Liver (tissue), 9 donors: ENCODE data around the gene RCE1. TPM values are rescaled to one million over a fixed set of nuclear protein-coding genes. Genes with fewer than 3 reads are reported as not detected.

Experiments used
- DNase-seq: peaks from one replicate; pipeline ENCODE4 v3.0.0-alpha.2; 2017; ENCODE audit warnings: low spot score
- H3K27ac ChIP-seq, 2 donors: one replicate each; pipeline ENCODE4 v1.7.0; 2013; ENCODE audit warnings: inconsistent platforms in 2 of 2, low read length in 2 of 2, control low read depth in 1 of 2, low read depth in 1 of 2, mild to moderate bottlenecking in 1 of 2
- H3K27me3 ChIP-seq, 4 donors: one replicate each; pipeline versions ENCODE4 v1.6.1 to v1.7.0; 2013; ENCODE audit warnings: low read length in 3 of 4, inconsistent platforms in 1 of 4, mild to moderate bottlenecking in 1 of 4, moderate library complexity in 1 of 4; ENCODE audit not compliant: control insufficient read depth in 4 of 4, insufficient read depth in 4 of 4
- H3K36me3 ChIP-seq, 4 donors: one replicate each; pipeline versions ENCODE4 v1.6.1 to v1.7.0; 2013; ENCODE audit warnings: low read length in 3 of 4, mild to moderate bottlenecking in 3 of 4, low read depth in 1 of 4, moderate library complexity in 1 of 4; ENCODE audit not compliant: control insufficient read depth in 4 of 4, insufficient read depth in 3 of 4
- H3K4me1 ChIP-seq, 4 donors: one replicate each; pipeline versions ENCODE4 v1.6.1 to v1.7.0; 2013; ENCODE audit warnings: low read length in 3 of 4, mild to moderate bottlenecking in 3 of 4, moderate library complexity in 1 of 4; ENCODE audit not compliant: control insufficient read depth in 4 of 4, insufficient read depth in 4 of 4
- H3K4me3 ChIP-seq, 3 donors: one replicate each; pipeline versions ENCODE4 v1.6.1 to v1.7.0; 2013; ENCODE audit warnings: low read length in 3 of 3, control low read depth in 1 of 3, low read depth in 1 of 3, mild to moderate bottlenecking in 1 of 3
- H3K9ac ChIP-seq, 2 donors: one replicate each; pipeline ENCODE4 v1.7.0; 2013; ENCODE audit warnings: low read length in 2 of 2, mild to moderate bottlenecking in 2 of 2, moderate library complexity in 2 of 2, control low read depth in 1 of 2, low read depth in 1 of 2
- H3K9me3 ChIP-seq, 4 donors: one replicate each; pipeline versions ENCODE4 v1.6.1 to v1.7.0; 2013; ENCODE audit warnings: low read length in 3 of 4; ENCODE audit not compliant: control insufficient read depth in 4 of 4
- ATF3 ChIP-seq: IDR thresholded peaks from 2 replicates; pipeline ENCODE4 v1.6.1; 2016; ENCODE audit warnings: antibody characterized with exemption
- EGR1 ChIP-seq, 2 donors: IDR thresholded peaks; 2 replicates each; pipeline ENCODE4 v1.6.1; 2016 to 2018; ENCODE audit warnings: antibody characterized with exemption in 2 of 2, low read depth in 2 of 2
- FOXA1 ChIP-seq: IDR thresholded peaks from 2 replicates; pipeline ENCODE4 v1.6.1; 2016; ENCODE audit warnings: antibody characterized with exemption
- GABPA ChIP-seq, 2 donors: IDR thresholded peaks in 1 of 2; conservative IDR thresholded peaks in 1 of 2; 2 replicates each; pipeline ENCODE4 v1.6.1; 2016; ENCODE audit warnings: antibody characterized with exemption in 2 of 2, mild to moderate bottlenecking in 1 of 2, moderate library complexity in 1 of 2
- HNF4A ChIP-seq, 2 donors: conservative IDR thresholded peaks; 2 replicates each; pipeline ENCODE4 v1.6.1; 2016; ENCODE audit warnings: antibody characterized with exemption in 2 of 2, mild to moderate bottlenecking in 2 of 2
- HNF4G ChIP-seq: IDR thresholded peaks from 2 replicates; pipeline ENCODE4 v1.6.1; 2016; ENCODE audit warnings: antibody characterized with exemption
- JUND ChIP-seq, 2 donors: IDR thresholded peaks; 2 replicates each; pipeline ENCODE4 v1.6.1; 2016; ENCODE audit warnings: antibody characterized with exemption in 2 of 2
- RAD21 ChIP-seq, 2 donors: IDR thresholded peaks; 2 replicates each; pipeline ENCODE4 v1.6.1; 2016; ENCODE audit warnings: antibody characterized with exemption in 2 of 2, mild to moderate bottlenecking in 2 of 2
- RXRA ChIP-seq, 2 donors: IDR thresholded peaks; 2 replicates each; pipeline ENCODE4 v1.6.1; 2017 to 2018; ENCODE audit warnings: antibody characterized with exemption in 2 of 2, mild to moderate bottlenecking in 1 of 2
- SP1 ChIP-seq: IDR thresholded peaks from 2 replicates; pipeline ENCODE4 v1.6.1; 2018; ENCODE audit warnings: antibody characterized with exemption, mild to moderate bottlenecking
- TAF1 ChIP-seq: conservative IDR thresholded peaks from 2 replicates; pipeline ENCODE4 v1.6.1; 2016; ENCODE audit warnings: antibody characterized with exemption, mild to moderate bottlenecking
- YY1 ChIP-seq: IDR thresholded peaks from 2 replicates; pipeline ENCODE4 v1.6.1; 2016; ENCODE audit warnings: antibody characterized with exemption, mild to moderate bottlenecking
- ZBTB33 ChIP-seq: IDR thresholded peaks from 2 replicates; pipeline ENCODE4 v1.6.1; 2016; ENCODE audit warnings: antibody characterized with exemption
- WGBS: extraction: QIAGEN DNeasy Blood & Tissue Kit; methylation state at CpG from one replicate; pipeline ENCODE4 v1.1.7; 2013; 5-methylcytosine and 5-hydroxymethylcytosine counted together
- polyA plus RNA-seq, 2 donors: library from polyadenylated mRNA; stranded (reverse) in 1 of 2; unstranded in 1 of 2; fragments of 200-250 nt in 1 of 2; fragments of >200 nt in 1 of 2; fragmentation: Nextera tagmentation in 1 of 2; extraction: Ambion mirVana in 1 of 2; gene quantifications; one replicate each; pipeline versions ENCODE4 v1.2.1 to v1.2.3, GENCODE V29; 2013 to 2015
- total RNA-seq, 2 donors: library from RNA; depleted of rRNA; stranded (reverse); fragments of >200 nt; gene quantifications; one replicate each; pipeline ENCODE4 v1.2.3, GENCODE V29; 2014
- donor health status: healthy.
- donor health status: healthy.
- donor health status: healthy.
- donor health status: healthy.
- donor health status: healthy.

Gene RCE1
- total and polyA plus RNA-seq, 4 donors = 2.9 to 7.7 (median 3.2) TPM

DNA sequence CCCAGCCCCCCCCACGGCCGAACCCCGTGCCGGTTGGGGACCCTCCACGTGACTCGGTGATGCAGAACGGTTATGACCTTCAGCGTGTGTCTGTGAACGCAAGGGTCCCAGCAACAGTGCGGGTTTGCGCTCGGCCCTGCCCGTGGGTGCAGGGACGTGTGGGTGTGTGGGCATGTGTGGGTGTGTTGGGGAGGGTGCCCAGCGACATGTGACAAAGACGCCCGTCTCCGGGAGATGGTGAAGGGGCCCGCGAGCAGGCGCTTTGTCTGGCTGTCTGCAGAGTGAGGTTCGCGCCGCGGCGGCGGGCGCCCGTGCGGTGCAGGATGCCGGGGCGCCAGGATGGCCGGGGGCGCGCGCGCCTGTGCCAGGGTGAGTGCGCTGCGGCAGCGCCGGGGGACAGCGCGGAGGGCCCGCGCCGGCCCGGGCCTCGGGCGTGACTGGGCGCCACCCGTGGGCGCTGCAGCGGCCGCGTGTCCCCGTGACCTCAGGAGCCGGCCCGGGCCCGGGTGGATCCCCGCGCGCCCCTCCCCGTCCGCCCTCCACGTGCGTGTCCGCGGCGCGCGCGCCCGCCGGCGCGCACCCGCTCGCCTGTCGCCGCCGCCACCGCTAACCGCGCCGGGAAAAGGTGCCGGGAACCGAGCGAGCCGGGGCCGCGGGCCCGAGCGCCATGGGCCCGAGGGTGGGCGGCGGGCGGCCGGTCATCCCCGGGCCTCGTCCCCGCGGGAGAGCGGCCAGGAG lies 13.4 kb downstream of the RCE1 start, which contains the start of gene LRFN4:
LRFN4 (plus strand) TSS at position 569 of the 738 bp plus-strand sequence. CDS start 681 bp downstream, outside the sequence.
- 29% methylated on average over 103 of the region's 103 CpGs for WGBS
- DNase-seq = no peak
- no peaks in the 10 kb centered on the region for H3K27me3 ChIP-seq

GRCh38 chr11:66857234-66857926 lies 14.1 kb downstream of the RCE1 start:
- Histone ChIP-seq H3K9me3 (no peaks in the 10 kb centered on the region), H3K4me1 (peaks cover 0 to 8% (median 2%) of the 10 kb centered on the region in 4 donors), H3K9ac (no peak overlapping the region), H3K4me3 (peak overlapping the region in 1 of 3 donors; percentile 33), H3K27me3 (no peaks in the 10 kb centered on the region), H3K36me3 (peaks cover 4 to 35% (median 18%) of the 10 kb centered on the region in 4 donors), H3K27ac (no peak overlapping the region)
- 54% methylated on average over 47 of the region's 47 CpGs for WGBS
- DNase-seq = no peak
- TF ChIP-seq RXRA (IDR thresholded peaks at IDR 0.05) (no peak), TAF1 (no peak), YY1 (no peak), HNF4A (conservative IDR thresholded peaks at IDR 0.05) (peak; percentile 9 to 42), ZBTB33 (no peak)

More for the DNA sequence above, 13.4 kb downstream of the RCE1 start, which contains the start of gene LRFN4:
- Histone ChIP-seq H3K9ac (peak within 1 kb of the TSS in 1 of 2 donors; percentile 12), H3K9me3 (no peaks in the 10 kb centered on the region), H3K27ac (peak within 1 kb of the TSS; percentile 40 to 55), H3K36me3 (peaks cover 10 to 36% (median 19%) of the 10 kb centered on the region in 4 donors), H3K4me1 (peaks cover 0 to 8% (median 2%) of the 10 kb centered on the region in 4 donors), H3K4me3 (peak within 1 kb of the TSS in 1 of 3 donors; percentile 33)
- TF ChIP-seq SP1 = no peak
- TF ChIP-seq YY1 = no peak
- no peak for TF ChIP-seq JUND (IDR thresholded peaks at IDR 0.05)
- no peak for TF ChIP-seq EGR1 (IDR thresholded peaks at IDR 0.05; ENCODE audit: low read depth in 2 of 2)
- no peak for TF ChIP-seq GABPA (IDR thresholded peaks at IDR 0.05 in 1 of 2, conservative IDR thresholded peaks at IDR 0.05 in 1 of 2)
- no peak for TF ChIP-seq RAD21 (IDR thresholded peaks at IDR 0.05)
- no peak for TF ChIP-seq FOXA1
- TF ChIP-seq HNF4G = no peak
- no peak for TF ChIP-seq ATF3
- TF ChIP-seq ZBTB33 = no peak
